SK-N-SH treated with all-trans-retinoic acid at 6 μM for 48 hours (cell line): ENCODE data around the gene FAM90A1.
"Not testable (repeated sequence)": the region's sequence is repeated elsewhere in the genome, so short reads cannot be mapped to it uniquely, and the experiment has no call there.

Experiments
- CSDC2 ChIP-seq: fragments of 250-450 bp; sonication (Bioruptor Pico); IDR thresholded peaks from 2 replicates; pipeline ENCODE4 v1.5.0; 2020; ENCODE audit warnings: mild to moderate bottlenecking, moderate library complexity
- ISL1 ChIP-seq: fragments of 250-450 bp; sonication (Bioruptor Pico); IDR thresholded peaks from 2 replicates; pipeline ENCODE4 v2.1.2; 2022; ENCODE audit warnings: mild to moderate bottlenecking, moderate library complexity
- TCF4 ChIP-seq: fragments of 250-450 bp; sonication (Bioruptor Pico); IDR thresholded peaks from 2 replicates; pipeline ENCODE4 v1.8.0; 2021; ENCODE audit warnings: mild to moderate bottlenecking, moderate library complexity, borderline replicate concordance
- TF ChIP-seq, protein P1 (sequence below): fragments of 250-450 bp; sonication (Bioruptor Pico); IDR thresholded peaks from 2 replicates; pipeline ENCODE4 v1.8.0; 2020; ENCODE audit warnings: mild to moderate bottlenecking, moderate library complexity, borderline replicate concordance

- TF ChIP-seq, protein P1, sequence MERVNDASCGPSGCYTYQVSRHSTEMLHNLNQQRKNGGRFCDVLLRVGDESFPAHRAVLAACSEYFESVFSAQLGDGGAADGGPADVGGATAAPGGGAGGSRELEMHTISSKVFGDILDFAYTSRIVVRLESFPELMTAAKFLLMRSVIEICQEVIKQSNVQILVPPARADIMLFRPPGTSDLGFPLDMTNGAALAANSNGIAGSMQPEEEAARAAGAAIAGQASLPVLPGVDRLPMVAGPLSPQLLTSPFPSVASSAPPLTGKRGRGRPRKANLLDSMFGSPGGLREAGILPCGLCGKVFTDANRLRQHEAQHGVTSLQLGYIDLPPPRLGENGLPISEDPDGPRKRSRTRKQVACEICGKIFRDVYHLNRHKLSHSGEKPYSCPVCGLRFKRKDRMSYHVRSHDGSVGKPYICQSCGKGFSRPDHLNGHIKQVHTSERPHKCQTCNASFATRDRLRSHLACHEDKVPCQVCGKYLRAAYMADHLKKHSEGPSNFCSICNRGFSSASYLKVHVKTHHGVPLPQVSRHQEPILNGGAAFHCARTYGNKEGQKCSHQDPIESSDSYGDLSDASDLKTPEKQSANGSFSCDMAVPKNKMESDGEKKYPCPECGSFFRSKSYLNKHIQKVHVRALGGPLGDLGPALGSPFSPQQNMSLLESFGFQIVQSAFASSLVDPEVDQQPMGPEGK (CRISPR knock-in tag) = not testable (repeated sequence)
- not testable (repeated sequence) for TF ChIP-seq TCF4 (CRISPR knock-in tag); ISL1 (CRISPR knock-in tag); CSDC2
These were observed 8.1 kb upstream of the FAM90A1 start for GRCh38 chr12:8235316-8236157.
